ENCODE results near the gene MYO6. TPM values are rescaled to one million over a fixed set of nuclear protein-coding genes. Genes with fewer than 3 reads are reported as not detected.
A peak's percentile ranks its signal among the peaks of the same experiment; 100 is the strongest.

MYO6 gene
- total RNA-seq, 1 experiment from 2014 or later, result 2.0 TPM

- Histone ChIP-seq H3K79me2 (ENCODE audit: low read length) (no peaks in the 10 kb centered on the region), H3K27ac (ENCODE audit: low read length) (no peak overlapping the region), H3K4me3 (ENCODE audit: low read length) (no peak overlapping the region), H3K4me2 (ENCODE audit: low read depth, low read length, poor library complexity, severe bottlenecking) (no peak overlapping the region), H3K4me1 (ENCODE audit: low read length) (peaks cover 30% of the 10 kb centered on the region), H3K36me3 (ENCODE audit: insufficient read depth, low read length) (no peaks in the 10 kb centered on the region), H3K9me3 (ENCODE audit: low read length) (no peaks in the 10 kb centered on the region), H3K9me2 (replicated peaks; ENCODE audit: insufficient read depth, low read length) (no peaks in the 10 kb centered on the region), H3K27me3 (ENCODE audit: low read length) (no peaks in the 10 kb centered on the region), H2AFZ (ENCODE audit: low read length) (no peak overlapping the region), H3K9ac (ENCODE audit: low read length) (no peak overlapping the region), H4K20me1 (ENCODE audit: insufficient read depth, low read depth, low read length) (no peaks in the 10 kb centered on the region)
- DNase-seq, result no peak
Observed at GRCh38 chr6:75743971-75744370, 5.1 kb upstream of the MYO6 start.

DNA sequence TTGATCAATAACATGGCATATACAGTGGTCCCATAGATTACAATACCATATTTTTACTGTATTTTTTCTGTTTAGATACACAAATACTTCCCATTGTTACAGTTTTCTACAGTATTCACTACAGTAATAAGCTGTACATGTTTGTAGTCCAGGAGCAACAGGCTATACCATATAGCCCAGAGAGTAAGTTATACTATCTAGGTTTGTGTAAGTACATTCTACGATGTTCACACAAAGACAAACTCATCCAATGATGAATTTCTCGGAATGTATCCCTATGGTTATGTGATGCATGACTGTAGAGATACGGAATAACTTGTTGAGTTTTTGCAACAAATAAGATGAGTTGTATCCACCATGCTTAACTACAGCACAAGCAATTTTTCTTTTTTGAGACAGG is 3.6 kb upstream of the MYO6 start:
- no peaks in the 10 kb centered on the region for H3K79me2 ChIP-seq (ENCODE audit: low read length)
- no peak overlapping the region for H3K27ac ChIP-seq (ENCODE audit: low read length)
- no peaks in the 10 kb centered on the region for H3K36me3 ChIP-seq (ENCODE audit: insufficient read depth, low read length)
- H3K27me3 ChIP-seq (ENCODE audit: low read length), result no peaks in the 10 kb centered on the region; the same call in 1 of the 2 replicates
- H3K4me3 ChIP-seq (ENCODE audit: low read length), result no peak overlapping the region
- peaks cover 37% of the 10 kb centered on the region for H3K4me1 ChIP-seq (ENCODE audit: low read length)
- no peak for DNase-seq
- no peak overlapping the region for H2AFZ ChIP-seq (ENCODE audit: low read length)
- H3K9me3 ChIP-seq (ENCODE audit: low read length), result no peaks in the 10 kb centered on the region
- no peak overlapping the region for H3K4me2 ChIP-seq (ENCODE audit: low read depth, low read length, poor library complexity, severe bottlenecking)
- no peak overlapping the region for H3K9ac ChIP-seq (ENCODE audit: low read length)
- H3K9me2 ChIP-seq (replicated peaks; ENCODE audit: insufficient read depth, low read length), result no peaks in the 10 kb centered on the region
- H4K20me1 ChIP-seq (ENCODE audit: insufficient read depth, low read depth, low read length), result no peaks in the 10 kb centered on the region

DNA sequence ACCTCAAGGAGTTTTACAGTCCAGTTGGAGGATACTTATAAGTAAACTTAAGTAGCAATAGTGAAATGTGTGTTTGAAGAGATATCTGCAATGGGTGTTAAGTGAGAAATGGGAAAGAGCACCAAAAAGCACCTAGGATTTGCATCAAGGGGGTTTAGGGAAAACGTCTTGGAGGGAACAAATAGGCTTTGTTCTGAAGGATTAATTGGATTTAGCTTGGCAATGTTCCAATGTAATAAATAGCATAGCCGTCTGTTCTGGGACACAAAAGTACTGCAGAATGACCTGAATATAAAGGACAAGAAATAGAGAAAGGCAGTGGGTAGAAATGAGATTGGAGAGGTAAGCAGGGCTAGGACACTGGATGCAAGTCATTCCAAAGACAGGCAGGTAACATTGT is 2.8 kb upstream of the MYO6 start:
- no peak for DNase-seq
- H3K27me3 ChIP-seq (ENCODE audit: low read length), result no peaks in the 10 kb centered on the region; the same call in 1 of the 2 replicates
- no peak overlapping the region for H3K27ac ChIP-seq (ENCODE audit: low read length)
- no peaks in the 10 kb centered on the region for H3K79me2 ChIP-seq (ENCODE audit: low read length)
- H4K20me1 ChIP-seq (ENCODE audit: insufficient read depth, low read depth, low read length), result no peaks in the 10 kb centered on the region
- H3K4me2 ChIP-seq (ENCODE audit: low read depth, low read length, poor library complexity, severe bottlenecking), result no peak overlapping the region
- no peak overlapping the region for H3K9ac ChIP-seq (ENCODE audit: low read length)
- H3K4me1 ChIP-seq (ENCODE audit: low read length), result peaks cover 37% of the 10 kb centered on the region
- H3K4me3 ChIP-seq (ENCODE audit: low read length), result no peak overlapping the region
- no peaks in the 10 kb centered on the region for H3K9me3 ChIP-seq (ENCODE audit: low read length)
- no peak overlapping the region for H2AFZ ChIP-seq (ENCODE audit: low read length)
- H3K36me3 ChIP-seq (ENCODE audit: insufficient read depth, low read length), result no peaks in the 10 kb centered on the region
- H3K9me2 ChIP-seq (replicated peaks; ENCODE audit: insufficient read depth, low read length), result no peaks in the 10 kb centered on the region

DNA sequence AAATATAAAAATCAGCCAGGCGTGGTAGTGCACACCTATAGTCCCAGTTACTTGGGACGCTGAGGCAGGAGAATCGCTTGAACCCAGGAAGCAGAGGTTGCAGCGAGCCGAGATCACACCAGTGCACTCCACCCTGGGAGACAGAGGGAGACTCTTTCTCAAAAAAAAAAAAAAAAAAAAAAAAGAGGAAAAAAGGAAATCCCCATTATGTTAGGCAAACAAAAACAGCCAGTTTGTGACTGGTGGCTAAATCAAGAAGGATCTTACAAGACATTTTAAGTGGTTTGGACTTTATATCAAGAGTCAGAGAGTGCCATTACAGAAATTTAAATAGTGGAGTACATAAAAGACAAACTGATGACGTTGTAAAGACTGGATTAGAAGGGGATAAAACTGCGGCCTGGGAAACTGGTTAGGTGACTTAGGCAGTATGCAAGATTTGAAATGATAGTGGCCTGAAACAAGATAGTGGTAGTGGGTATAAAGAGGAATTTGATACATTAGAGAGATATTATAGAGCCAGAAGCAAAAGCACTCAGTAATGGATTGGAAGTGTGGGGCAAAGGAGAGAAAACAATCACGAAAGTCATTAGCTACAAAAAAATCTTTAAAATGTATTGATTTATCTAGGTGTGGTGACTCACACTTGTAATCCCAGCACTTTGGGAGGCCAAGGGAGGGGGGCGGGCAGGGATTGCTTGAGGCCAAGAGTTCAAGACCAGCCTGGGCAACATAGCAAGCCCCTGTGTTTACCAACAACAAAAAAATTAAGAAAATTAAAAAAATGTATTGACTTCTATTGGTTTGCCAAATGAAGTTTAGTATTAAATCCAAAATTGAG is 1.7 kb upstream of the MYO6 start:
- no peak overlapping the region for H2AFZ ChIP-seq (ENCODE audit: low read length)
- no peaks in the 10 kb centered on the region for H4K20me1 ChIP-seq (ENCODE audit: insufficient read depth, low read depth, low read length)
- H3K27ac ChIP-seq (ENCODE audit: low read length), result no peak overlapping the region

GRCh38 chr6:75748003-75748742 is 866 bp upstream of the MYO6 start:
- Histone ChIP-seq H3K9me3 (ENCODE audit: low read length) (no peaks in the 10 kb centered on the region), H4K20me1 (ENCODE audit: insufficient read depth, low read depth, low read length) (no peaks in the 10 kb centered on the region), H3K9ac (ENCODE audit: low read length) (peak overlapping the region; percentile 76), H3K4me3 (ENCODE audit: low read length) (peak overlapping the region; percentile 76), H3K27me3 (ENCODE audit: low read length) (no peaks in the 10 kb centered on the region; the same call in 1 of the 2 replicates), H3K4me2 (ENCODE audit: low read depth, low read length, poor library complexity, severe bottlenecking) (peak overlapping the region; percentile 88), H3K36me3 (ENCODE audit: insufficient read depth, low read length) (no peaks in the 10 kb centered on the region), H3K27ac (ENCODE audit: low read length) (no peak overlapping the region), H3K9me2 (replicated peaks; ENCODE audit: insufficient read depth, low read length) (no peaks in the 10 kb centered on the region), H3K79me2 (ENCODE audit: low read length) (no peaks in the 10 kb centered on the region), H3K4me1 (ENCODE audit: low read length) (peaks cover 37% of the 10 kb centered on the region), H2AFZ (ENCODE audit: low read length) (peak overlapping the region; percentile 60)
- DNase-seq, result peak; percentile 64

More for the DNA sequence above, 1.7 kb upstream of the MYO6 start:
- no peaks in the 10 kb centered on the region for H3K79me2 ChIP-seq (ENCODE audit: low read length)
- H3K4me3 ChIP-seq (ENCODE audit: low read length), result peak overlapping the region; percentile 76; the same call in 1 of the 2 replicates
- DNase-seq, result no peak
- peaks cover 37% of the 10 kb centered on the region for H3K4me1 ChIP-seq (ENCODE audit: low read length)
- H3K4me2 ChIP-seq (ENCODE audit: low read depth, low read length, poor library complexity, severe bottlenecking), result peak overlapping the region; percentile 88
- no peak overlapping the region for H3K9ac ChIP-seq (ENCODE audit: low read length)
- H3K36me3 ChIP-seq (ENCODE audit: insufficient read depth, low read length), result no peaks in the 10 kb centered on the region
- no peaks in the 10 kb centered on the region; the same call in 1 of the 2 replicates for H3K27me3 ChIP-seq (ENCODE audit: low read length)
- no peaks in the 10 kb centered on the region for H3K9me2 ChIP-seq (replicated peaks; ENCODE audit: insufficient read depth, low read length)
- no peaks in the 10 kb centered on the region for H3K9me3 ChIP-seq (ENCODE audit: low read length)

DNA sequence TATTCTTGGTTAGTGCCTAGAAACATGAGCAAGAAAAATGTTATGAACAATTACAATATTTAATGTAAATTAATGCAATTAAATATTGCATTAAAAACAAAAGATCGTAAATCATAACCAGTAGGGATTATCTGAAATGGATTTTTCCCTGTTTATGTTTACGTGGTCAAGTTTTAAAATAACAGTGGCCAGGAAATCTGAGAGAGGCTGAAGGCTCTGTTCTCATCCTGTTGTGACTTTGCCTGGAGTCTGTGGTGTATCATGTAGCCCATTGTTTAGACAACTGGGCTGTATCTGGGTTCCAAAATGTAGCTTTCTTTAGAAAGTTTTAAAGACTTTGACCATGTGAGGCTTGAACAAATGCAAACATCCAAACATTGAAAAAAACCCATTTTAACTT is 2.4 kb downstream of the MYO6 start:
- no peaks in the 10 kb centered on the region; the same call in 1 of the 2 replicates for H3K27me3 ChIP-seq (ENCODE audit: low read length)
- H3K79me2 ChIP-seq (ENCODE audit: low read length), result no peaks in the 10 kb centered on the region
- H3K9me2 ChIP-seq (replicated peaks; ENCODE audit: insufficient read depth, low read length), result no peaks in the 10 kb centered on the region
- no peak overlapping the region for H3K9ac ChIP-seq (ENCODE audit: low read length)
- no peak overlapping the region for H2AFZ ChIP-seq (ENCODE audit: low read length)
- H3K27ac ChIP-seq (ENCODE audit: low read length), result no peak overlapping the region
- H3K4me2 ChIP-seq (ENCODE audit: low read depth, low read length, poor library complexity, severe bottlenecking), result no peak overlapping the region
- DNase-seq, result no peak
- H3K36me3 ChIP-seq (ENCODE audit: insufficient read depth, low read length), result no peaks in the 10 kb centered on the region
- no peak overlapping the region for H3K4me3 ChIP-seq (ENCODE audit: low read length)
- no peaks in the 10 kb centered on the region for H4K20me1 ChIP-seq (ENCODE audit: insufficient read depth, low read depth, low read length)
- H3K4me1 ChIP-seq (ENCODE audit: low read length), result peaks cover 20% of the 10 kb centered on the region
- H3K9me3 ChIP-seq (ENCODE audit: low read length), result no peaks in the 10 kb centered on the region

GRCh38 chr6:75752365-75752764 is 3.3 kb downstream of the MYO6 start:
- Histone ChIP-seq H3K4me2 (ENCODE audit: low read depth, low read length, poor library complexity, severe bottlenecking) (no peak overlapping the region), H3K9ac (ENCODE audit: low read length) (no peak overlapping the region), H3K4me1 (ENCODE audit: low read length) (peaks cover 20% of the 10 kb centered on the region), H3K4me3 (ENCODE audit: low read length) (no peak overlapping the region), H3K27me3 (ENCODE audit: low read length) (no peaks in the 10 kb centered on the region; the same call in 1 of the 2 replicates), H3K9me2 (replicated peaks; ENCODE audit: insufficient read depth, low read length) (no peaks in the 10 kb centered on the region), H2AFZ (ENCODE audit: low read length) (no peak overlapping the region), H4K20me1 (ENCODE audit: insufficient read depth, low read depth, low read length) (no peaks in the 10 kb centered on the region), H3K27ac (ENCODE audit: low read length) (no peak overlapping the region), H3K79me2 (ENCODE audit: low read length) (no peaks in the 10 kb centered on the region), H3K36me3 (ENCODE audit: insufficient read depth, low read length) (no peaks in the 10 kb centered on the region), H3K9me3 (ENCODE audit: low read length) (no peaks in the 10 kb centered on the region)
- DNase-seq, result no peak

- no peaks in the 10 kb centered on the region for H3K9me3 ChIP-seq (ENCODE audit: low read length)
- no peak overlapping the region for H3K4me2 ChIP-seq (ENCODE audit: low read depth, low read length, poor library complexity, severe bottlenecking)
- H3K9ac ChIP-seq (ENCODE audit: low read length), result no peak overlapping the region
- no peaks in the 10 kb centered on the region for H3K79me2 ChIP-seq (ENCODE audit: low read length)
- no peak overlapping the region for H2AFZ ChIP-seq (ENCODE audit: low read length)
- H3K36me3 ChIP-seq (ENCODE audit: insufficient read depth, low read length), result no peaks in the 10 kb centered on the region
- no peaks in the 10 kb centered on the region for H4K20me1 ChIP-seq (ENCODE audit: insufficient read depth, low read depth, low read length)
- H3K4me3 ChIP-seq (ENCODE audit: low read length), result no peak overlapping the region
- H3K27me3 ChIP-seq (ENCODE audit: low read length), result no peaks in the 10 kb centered on the region
- no peaks in the 10 kb centered on the region for H3K9me2 ChIP-seq (replicated peaks; ENCODE audit: insufficient read depth, low read length)
- no peaks in the 10 kb centered on the region for H3K4me1 ChIP-seq (ENCODE audit: low read length)
- no peak for DNase-seq
- H3K27ac ChIP-seq (ENCODE audit: low read length), result no peak overlapping the region
Observed at GRCh38 chr6:75755704-75756103, 6.7 kb downstream of the MYO6 start.

Data from Karpas-422 (cell line).